UCSD-AML1 (cell line): ENCODE data around the gene C1orf87.

Experiments
- DNase-seq: peaks from one replicate; lab custom pipeline; 2025; ENCODE audit not compliant: unreplicated experiment; lab: John Stamatoyannopoulos, UW

Gene C1orf87, protein sequence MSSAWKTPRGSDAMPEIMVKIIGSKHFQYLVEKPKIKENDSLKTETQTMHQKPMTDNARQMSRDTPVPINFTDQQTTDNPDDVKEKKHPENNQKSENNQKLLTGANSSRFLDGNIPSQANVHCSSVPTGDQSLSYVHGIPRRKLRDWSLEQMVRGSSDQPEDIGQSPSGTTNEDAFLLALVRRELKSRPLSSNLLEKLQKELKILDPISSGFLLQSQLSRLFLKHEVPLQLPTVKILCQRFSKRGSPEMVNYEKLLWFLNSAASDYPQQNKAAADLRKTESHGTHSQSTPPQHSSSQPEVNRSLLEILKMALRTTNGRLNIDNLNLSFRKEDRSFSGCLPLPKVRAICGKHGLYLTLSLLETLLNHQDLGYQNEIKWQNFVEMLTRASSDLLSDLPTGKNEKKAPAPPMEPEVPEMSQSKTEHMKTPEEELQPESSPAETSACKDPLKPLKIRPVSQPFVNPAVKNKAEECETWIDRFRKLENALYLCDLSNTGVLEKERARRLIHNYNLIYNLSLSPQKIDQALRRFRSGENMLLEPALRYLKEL

DNA sequence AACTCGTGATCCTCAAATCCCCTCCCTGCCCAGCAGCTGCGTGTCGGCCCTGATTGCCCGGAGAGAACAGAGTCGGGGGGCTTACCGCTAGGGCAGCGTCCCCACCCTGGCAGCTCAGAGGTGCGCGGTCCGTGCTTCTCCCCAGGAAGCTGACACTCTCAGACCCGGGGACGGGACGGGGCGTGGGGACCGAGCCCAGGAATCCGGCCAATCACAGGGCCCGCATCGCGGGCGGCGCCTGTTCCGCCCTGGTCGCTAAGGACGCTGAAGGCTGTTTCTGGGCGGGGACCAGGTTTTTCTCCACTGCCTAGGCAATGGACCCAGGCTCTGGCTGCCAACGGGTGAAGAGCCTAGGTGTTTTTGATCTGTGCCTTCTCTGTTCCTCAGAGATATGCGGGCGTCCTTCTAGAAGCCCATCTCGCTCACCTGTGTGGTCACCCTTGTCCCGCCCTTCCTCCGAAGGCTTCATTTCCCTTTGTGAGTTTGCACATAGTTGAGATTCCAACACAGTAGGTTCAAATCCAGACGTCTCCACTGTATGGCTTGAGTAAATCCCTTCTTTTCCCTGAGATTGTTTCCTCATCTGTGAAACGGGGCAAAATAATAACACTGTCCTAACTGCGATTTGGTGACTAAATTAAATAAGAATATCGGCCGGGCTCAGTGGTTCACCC lies at the start of gene C1orf87:
TSS of gene C1orf87 (minus strand) at position 166 of the 674 bp plus-strand sequence. CDS start 1,127 bp downstream, outside the sequence.
- no peak for DNase-seq

DNA sequence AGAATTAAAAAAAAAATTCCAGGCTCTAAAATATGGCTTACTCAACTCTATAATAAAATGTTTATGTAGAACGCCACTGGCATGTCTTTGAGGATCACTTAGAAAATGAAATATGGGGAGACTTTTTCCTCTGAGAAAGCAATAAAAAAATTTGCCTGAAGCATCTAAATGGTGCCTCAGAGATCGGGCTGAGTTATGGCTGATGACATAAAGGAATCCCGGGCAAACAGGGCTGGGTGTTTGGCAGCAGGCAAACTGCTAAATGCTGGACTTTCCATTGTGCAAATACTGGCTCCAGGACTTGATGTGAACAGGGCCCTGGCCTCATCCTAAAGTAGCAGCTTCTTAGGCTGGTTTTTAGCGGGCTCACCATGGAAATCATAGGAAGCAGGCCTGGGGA lies 44.5 kb upstream of the C1orf87 start:
- no peak for DNase-seq

DNA sequence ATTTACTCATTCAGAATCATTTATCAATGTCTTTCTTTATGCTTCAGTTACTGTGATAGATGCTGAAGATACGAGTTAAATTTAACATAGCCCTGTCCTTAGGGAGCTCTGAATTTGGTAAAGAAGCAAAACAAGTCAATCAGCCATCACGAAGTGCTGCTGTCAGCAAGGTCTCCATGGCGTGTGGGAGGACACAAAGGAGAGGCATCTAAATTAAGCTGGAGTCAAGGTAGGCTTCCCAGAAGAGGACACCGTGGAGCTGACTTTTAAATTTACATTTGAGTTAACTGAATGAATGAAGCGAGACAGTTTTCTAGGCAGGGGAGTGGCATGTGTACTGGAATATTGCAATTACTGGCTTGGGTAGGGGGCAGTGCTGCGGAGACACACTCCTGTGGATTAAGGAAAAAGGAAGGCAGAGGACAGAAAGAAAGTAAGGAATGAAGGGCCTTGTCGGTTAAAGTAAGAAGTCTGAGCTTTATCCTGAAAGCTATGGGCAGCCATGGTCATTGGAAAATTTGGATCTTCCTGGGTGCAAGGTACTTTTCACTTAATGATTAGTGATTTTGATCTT lies 41.3 kb upstream of the C1orf87 start:
- no peak for DNase-seq

DNA sequence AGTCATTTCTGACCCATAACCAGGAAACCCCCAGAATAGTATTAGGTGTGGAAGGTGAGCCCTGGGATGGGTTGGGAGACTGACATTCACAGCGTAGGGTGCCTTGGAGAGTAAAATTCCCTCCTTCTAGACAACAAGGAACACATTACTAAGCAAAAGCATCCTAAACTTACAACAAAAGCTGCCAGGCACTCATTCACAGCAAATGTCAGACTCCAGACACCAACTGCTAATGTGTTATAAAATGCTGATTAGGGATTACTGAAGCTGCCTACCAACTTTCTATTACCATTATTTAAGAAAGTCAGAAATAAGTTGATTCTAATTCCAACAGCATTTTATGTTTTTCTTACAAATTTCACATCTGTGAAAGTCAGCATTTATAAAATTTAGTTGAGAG lies 40.0 kb upstream of the C1orf87 start:
- no peak for DNase-seq

DNA sequence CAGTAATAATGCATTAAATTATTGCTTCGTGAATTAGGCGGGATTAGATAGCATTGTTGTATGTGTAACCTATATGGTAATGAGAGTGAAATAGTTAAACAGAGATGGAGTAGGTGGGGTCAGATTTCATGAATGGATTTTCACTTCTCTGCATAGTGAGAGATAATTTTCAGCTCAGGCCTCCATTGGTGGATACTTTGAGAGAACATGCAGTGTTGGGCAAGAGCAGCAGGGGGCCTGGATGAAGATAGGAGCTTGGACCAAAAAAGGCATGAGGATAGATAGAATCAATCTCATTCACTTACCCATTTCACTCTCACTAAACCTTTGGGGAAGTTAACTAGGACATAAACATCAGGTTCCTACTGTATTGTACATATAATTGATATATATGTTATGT lies 39.5 kb upstream of the C1orf87 start:
- DNase-seq, result no peak

DNA sequence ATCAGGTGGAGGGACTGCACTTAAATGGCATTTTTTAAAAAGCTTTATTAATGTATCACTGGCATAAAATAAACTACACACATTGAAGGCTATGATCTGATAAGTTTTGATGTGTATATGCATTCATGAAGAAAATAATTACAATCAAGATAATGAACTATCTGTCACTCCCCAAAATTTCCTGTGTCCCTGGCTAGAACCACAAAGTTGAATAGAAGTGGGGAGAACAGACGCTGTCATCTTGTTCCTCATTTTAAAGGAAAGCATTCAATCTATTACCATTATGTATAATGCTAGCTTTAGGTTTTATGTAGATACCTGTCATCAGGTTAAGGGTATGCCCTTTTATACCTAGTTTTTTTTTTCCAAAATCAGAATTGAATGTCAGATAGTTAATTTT lies 38.1 kb upstream of the C1orf87 start:
- DNase-seq, result no peak

DNA sequence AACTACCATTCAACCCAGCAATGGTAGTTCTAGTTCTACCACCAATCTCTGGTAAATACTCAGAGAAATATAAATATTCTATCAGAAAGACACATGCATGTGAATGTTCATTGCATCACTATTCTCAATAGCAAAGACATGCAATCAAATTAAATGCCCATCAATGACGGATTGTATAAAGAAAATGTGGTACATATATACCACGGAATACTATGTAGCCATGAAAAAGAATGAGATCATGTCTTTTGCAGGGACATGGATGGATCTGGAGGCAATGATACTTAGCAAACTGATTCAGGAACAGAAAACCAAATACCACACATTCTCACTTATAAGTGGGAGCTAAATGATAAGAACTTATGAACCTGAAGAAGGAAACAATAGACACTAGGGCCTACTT lies 37.5 kb upstream of the C1orf87 start:
- no peak for DNase-seq

DNA sequence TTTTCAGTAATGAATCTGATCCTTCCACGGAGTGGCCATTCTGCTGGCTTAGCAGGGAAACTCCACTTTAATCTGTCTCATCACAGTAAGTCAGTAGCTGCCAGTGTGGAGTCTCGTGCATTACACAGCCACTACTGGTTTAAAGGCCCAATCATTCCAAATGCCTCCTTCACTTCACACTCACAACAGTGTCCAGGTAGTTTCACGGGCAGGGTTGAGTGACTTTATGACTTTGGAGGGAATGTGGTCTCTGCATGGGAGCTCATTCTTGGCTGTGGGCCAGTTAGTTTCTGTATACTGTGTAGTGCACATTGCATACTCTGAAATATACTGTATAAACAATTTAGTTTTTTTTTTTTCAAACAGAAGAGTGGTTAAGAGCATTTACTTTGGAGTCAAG lies 34.6 kb upstream of the C1orf87 start:
- no peak for DNase-seq

DNA sequence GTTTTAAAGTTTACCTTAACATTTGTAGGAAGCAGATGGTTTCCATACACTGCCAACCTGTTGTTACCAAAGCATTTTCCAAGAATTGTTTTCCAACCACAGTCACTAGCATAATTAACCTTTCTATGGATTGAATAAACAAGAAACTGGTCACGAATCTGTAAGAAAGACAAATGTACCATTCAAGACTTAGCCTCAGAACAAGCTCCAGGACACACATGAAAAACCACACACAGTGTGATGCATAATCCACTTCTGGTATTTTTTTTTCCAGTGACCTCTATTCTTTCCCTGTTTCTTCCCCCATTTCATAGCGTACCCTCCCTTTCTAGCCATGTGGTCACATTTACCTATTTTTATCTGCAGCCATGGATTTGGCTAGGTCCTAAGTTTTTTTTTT lies 29.6 kb upstream of the C1orf87 start:
- no peak for DNase-seq

DNA sequence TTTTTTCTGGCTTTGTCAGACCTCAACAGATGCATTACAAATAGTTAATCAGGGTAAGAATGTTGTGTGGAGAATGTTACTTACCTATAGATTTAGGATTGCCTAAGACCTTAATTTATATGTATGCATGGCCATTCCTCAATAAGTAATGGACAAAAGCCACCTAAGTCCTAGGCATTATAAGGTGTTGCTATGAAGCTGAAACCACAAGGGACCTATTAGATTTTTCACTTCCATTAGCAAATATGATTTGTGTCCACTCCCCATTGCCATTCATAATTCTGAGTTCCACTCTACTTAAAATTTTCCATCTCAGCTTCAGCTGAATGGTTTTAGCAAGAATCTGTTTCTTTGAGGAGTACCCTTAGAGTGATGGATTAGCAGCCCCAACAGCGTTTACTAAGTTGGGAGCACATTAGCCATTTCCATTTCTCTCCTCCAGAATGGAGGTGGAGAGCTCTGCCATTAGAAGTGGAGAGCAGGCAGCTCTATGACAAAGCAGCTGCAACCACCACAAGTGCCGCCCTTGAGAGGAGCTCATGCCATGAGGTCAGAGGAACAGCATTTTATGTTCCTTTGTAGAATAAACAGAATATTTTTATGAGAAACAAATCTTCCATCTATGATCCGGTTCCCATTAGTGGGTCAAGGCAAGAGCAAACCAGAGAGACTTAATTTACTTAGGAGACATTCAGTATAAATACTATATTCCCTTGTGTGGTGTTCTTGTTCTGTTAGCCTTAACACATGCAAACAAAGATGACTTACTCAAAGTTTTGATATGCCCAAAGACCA lies 28.9 kb upstream of the C1orf87 start:
- no peak for DNase-seq

DNA sequence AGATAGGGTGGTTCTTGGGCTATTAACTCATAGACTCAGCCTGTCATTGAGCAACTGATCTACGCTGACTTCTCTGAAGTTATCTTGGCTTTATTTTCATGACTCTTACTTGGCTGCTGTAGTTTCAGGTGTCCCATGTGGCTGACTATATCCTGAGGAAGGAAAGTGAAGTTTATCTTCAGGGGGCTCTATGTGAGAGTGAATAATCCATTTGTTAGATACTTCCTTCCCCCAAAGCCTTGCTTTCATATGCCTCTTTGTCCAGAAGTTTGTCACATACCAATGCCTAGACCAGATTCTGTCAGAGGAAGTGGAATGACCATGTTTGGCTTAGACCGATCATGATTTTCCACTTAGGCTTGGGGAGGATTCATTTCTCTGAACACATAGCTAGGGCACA lies 27.9 kb upstream of the C1orf87 start:
- DNase-seq, result no peak

DNA sequence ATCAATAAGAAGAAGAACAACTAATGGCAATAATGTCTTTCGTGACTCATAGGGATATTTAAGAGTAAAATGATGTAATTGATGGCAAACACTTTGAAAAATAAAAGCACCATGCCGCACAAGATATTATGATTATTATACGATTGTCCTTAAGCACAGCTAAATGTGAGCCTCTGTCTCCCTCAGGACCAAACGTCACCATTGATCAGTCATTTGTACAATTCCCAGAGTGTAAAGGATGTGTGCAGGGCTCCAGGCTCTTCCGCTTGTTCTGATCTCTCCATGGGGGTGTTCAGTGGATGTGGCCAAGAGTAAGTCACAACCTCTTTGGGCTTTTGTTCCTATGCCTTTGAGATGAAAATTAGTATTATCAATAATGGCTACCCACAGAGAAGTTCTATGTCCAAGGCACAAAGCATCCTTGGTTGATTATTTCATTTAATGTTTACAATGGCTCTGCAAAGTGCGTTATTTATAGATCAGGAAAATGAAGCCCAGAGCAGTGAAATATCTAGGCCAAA lies 17.7 kb upstream of the C1orf87 start:
- DNase-seq, result no peak

DNA sequence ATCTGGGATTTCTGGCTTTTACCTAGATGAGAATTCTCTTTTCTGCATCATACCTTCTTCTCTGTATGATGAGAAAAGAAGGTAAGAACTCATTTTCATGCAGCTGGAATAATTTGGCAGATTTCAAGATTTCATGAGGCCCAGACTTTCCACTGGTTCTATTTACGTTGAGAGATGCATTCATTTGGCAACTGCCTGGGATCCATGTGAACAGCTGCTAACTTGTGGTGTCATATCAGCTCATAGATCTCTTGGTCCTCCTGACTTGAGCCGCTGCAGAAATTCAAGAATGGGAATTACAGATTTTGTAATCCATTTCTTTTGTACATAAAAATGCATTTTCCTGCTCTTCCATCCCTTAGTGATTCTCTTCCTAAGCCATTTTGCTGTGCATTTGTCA lies 17.1 kb upstream of the C1orf87 start:
- no peak for DNase-seq

DNA sequence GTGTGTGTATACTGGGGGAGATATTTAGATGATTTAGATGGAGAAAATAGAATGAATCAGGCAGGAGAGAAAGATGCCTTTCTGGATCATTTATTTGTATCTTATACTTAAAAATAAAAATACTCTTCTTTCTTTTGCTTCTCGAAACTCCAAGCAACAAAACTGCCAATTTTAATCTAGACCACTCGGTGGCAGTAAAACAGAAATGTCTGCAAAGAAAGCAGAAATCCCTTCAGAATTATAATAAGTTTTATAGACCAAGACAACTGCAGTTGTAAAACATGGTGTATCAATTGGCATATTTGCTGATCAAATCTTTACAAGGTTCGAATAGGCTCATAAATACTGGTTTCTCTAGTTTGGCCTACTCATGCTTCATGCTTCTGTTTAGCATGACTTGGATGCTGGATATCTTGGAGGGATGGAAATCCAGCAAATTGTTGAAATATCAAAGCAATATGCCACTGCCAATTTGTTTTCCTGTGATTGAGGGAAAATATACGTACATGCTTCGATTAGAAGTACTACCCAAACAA lies 15.1 kb upstream of the C1orf87 start:
- no peak for DNase-seq

DNA sequence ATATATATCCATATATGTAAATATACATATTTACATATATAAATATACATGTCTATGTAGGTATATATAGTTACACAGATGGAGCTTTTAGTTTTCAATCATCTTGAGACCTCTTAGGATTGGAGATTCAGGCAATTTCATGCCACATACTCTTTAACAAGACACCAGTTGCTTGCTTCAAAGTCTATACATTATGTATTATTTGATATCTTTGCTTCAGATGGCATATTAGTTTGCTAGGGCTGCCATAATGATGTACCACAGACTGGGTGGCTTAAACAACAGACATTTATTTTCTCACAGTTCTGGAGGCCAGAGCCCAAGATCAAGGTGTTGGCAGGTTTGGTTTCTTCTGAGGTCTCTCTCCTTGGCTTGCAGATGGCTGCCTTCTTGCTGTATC lies 14.1 kb upstream of the C1orf87 start:
- DNase-seq, result no peak

DNA sequence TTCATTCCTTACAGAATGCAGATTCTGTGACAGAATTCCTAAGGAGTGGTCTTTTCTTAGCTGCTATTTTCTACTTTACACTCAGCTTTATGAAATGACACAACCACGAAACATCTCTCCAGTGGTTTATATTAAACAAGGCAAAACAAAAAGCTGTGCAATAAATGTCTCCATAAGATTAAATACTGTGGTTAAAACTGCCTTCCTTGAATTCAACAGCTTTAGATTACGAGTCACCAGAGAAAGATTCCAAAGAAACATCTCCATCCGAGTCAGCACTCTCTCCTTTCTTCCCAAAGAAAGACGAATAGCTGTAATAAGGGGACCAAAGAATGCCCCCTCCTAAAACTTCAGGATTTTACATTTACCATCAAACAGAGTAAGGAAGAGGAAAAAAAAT lies 4.6 kb upstream of the C1orf87 start:
- no peak for DNase-seq

DNA sequence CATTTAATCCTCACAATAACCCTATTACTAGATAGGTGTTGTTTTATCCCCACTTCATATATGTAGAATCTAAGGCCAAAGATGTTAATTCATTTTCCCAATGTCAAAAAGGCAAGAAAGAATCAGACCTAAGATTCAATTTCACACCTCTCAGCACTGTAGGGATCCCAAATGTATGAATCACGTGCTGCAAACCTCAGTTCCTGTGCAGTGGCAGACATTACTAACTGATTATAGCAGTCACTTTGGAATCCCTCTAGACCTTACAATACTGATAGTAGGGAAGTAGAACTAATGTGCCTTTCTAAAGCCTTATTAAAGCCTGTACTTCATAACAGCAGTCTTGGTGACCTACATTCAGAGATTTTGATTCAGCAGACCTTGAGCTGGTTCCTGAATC lies 2.3 kb downstream of the C1orf87 start:
- no peak for DNase-seq

DNA sequence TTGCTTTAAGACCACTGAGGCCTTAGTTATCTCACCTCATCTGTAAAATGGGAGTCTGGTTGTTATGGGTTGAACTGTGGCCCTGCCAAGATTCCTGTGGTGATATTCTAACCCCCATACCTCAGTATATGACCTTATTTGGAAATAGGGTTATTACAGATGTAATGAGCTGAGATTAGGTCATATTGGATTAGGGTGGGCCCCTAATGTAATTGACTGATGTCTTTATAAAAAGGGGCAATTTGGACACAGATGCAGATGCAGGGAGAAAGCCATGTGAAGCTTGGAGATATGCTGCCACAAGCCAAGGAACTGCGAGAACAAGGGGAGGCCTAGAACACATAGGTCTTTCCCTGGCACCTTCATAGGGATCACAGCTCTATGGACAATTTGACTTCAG lies 3.9 kb downstream of the C1orf87 start:
- no peak for DNase-seq

DNA sequence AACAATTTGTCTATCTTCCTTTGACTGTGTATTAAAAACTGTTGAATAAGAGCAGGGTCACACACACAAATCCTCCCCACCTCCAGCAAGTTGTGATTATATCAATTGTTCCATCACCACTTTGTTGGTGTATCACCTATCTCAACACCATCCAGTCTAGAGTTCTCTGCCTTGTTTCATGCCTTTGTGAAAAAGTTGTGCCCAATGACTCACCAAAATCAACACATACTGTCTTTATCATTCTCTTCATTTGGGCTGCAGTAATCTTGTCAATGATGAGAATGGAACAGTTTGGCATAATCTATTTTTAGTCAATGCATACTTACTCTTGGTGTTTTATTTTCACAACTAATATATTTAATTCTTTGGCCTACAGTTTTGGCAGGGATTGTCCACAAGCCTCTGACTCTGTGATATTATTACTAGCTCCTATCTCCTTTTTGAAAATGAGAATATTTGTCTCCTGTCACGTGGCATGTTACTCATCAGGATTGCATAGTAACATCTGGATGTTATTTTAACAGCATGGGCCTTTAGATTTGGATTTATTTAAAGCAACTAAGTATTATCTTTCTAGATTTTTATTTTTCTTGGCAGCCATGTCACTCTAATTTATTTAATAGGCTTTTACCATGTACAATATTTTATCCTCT lies 5.1 kb downstream of the C1orf87 start:
- no peak for DNase-seq

DNA sequence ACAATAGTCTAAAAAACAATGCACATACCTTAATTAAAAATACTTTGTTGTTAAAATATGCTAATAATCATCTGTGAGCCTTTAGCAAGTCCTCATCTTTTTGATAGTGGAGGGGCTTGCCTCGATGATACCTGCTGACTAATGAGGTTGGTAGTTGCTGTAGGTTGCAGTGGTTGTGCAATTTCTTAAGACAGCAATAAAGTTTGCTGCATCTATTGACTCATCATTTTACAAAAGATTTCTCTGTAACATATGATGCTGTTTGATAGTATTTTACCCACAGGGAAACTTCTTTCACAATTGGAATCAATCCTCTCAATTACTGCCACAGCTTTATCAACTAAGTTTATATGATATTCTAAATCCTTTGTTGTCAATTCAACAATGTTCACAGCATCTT lies 7.6 kb downstream of the C1orf87 start:
- no peak for DNase-seq
